ENCODE data around the gene RALGPS1.

Gene RALGPS1, protein sequence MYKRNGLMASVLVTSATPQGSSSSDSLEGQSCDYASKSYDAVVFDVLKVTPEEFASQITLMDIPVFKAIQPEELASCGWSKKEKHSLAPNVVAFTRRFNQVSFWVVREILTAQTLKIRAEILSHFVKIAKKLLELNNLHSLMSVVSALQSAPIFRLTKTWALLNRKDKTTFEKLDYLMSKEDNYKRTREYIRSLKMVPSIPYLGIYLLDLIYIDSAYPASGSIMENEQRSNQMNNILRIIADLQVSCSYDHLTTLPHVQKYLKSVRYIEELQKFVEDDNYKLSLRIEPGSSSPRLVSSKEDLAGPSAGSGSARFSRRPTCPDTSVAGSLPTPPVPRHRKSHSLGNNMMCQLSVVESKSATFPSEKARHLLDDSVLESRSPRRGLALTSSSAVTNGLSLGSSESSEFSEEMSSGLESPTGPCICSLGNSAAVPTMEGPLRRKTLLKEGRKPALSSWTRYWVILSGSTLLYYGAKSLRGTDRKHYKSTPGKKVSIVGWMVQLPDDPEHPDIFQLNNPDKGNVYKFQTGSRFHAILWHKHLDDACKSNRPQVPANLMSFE

DNA sequence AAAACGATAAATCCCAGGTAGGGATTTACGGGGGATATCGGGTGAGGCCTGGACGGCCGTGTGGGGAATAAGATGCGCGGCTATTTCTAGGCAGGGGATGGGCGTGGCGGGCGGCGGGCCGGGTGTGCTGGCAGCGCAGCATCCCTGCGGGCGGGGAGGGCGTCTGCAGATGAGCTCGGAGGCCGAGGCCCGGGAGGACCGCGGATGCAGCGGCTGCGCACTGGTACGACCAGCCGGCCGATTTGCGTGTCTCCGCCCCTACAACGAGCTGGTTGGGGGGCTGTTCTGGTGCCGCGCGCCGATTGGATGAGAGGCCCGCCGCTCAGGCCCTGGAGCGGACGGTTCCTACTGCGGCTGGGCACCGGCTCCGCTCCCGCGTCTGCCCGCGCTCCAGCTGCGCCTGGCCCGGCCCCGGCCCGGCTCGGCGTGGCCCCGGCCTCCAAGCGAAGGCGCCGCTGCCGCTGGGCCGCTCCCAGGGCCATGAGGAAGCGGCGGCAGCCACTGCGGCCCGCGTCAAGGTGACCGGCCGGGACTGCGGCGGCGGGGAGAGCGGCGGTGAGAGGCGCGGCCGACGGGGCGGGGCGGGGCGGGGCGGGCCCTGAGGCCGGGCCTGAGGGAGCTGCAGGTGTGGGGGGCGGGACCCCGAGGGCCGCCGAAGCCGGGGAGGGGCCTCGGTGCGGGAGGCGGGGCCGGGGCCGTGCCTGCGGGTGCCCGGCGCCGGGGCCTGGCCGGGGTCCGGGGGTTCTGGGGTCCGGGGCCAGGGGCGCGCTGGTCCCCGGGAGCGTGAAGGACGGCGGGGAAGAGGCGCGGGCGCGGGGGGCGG lies at the start of gene RALGPS1:
Gene RALGPS1 (plus strand): TSS at position 325 of the 823 bp plus-strand sequence. CDS start 47,508 bp downstream, outside the sequence.
- peak; percentile 87 to 89 for DNase-seq (ENCODE audit: extremely low read depth in 1 of 2, low read depth in 1 of 2)

GRCh38 chr9:126869368-126869767 lies 45.2 kb upstream of the RALGPS1 start:
- no peak for DNase-seq (ENCODE audit: extremely low read depth in 1 of 2, low read depth in 1 of 2)

GRCh38 chr9:126872516-126872915 lies 42.1 kb upstream of the RALGPS1 start:
- DNase-seq (ENCODE audit: extremely low read depth in 1 of 2, low read depth in 1 of 2), result no peak

DNA sequence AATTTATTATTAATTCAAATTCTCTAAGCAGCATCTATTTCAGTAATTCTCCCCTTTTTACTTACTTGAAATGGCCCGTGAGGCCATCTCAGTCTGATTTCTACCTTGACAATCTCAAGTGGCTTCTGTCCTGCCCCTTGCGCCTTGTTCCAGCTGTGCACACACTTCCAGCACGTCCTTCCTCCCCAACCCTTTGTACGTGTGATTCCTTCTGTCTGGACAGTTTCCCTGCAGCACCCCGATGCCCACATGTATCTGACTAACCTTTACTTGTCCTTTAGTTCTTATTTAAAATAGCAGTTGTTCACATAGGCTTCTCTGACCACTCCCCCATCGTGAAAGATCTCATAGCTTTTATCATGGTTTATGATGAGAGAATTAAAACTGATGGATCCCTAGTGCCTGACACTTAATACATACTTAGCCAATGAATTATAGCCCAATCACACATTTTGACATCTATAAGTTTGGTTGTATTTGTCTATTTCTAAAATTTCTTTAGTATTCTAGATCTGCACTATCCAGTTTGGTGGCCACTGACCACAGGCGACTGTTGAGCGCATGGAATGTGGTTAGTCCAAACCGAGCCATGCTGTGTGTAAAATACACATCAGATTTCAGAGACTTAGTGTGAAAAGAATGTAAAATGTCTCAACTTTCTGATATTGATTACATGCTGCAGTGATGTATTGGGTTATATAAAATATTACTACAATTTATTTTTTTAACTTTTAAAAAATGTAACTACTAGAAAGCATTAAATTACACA lies 39.9 kb upstream of the RALGPS1 start:
- DNase-seq (ENCODE audit: extremely low read depth in 1 of 2, low read depth in 1 of 2), result no peak

GRCh38 chr9:126875756-126876510 lies 38.6 kb upstream of the RALGPS1 start:
- no peak for DNase-seq (ENCODE audit: extremely low read depth in 1 of 2, low read depth in 1 of 2)

- no peak for DNase-seq (ENCODE audit: extremely low read depth in 1 of 2, low read depth in 1 of 2)
Observed at GRCh38 chr9:126876531-126876930, 38.1 kb upstream of the RALGPS1 start.

- DNase-seq (ENCODE audit: extremely low read depth in 1 of 2, low read depth in 1 of 2), result no peak
Observed at GRCh38 chr9:126877418-126877817, 37.2 kb upstream of the RALGPS1 start.

- no peak for DNase-seq (ENCODE audit: extremely low read depth in 1 of 2, low read depth in 1 of 2)
Observed at GRCh38 chr9:126879288-126879687, 35.3 kb upstream of the RALGPS1 start.

DNA sequence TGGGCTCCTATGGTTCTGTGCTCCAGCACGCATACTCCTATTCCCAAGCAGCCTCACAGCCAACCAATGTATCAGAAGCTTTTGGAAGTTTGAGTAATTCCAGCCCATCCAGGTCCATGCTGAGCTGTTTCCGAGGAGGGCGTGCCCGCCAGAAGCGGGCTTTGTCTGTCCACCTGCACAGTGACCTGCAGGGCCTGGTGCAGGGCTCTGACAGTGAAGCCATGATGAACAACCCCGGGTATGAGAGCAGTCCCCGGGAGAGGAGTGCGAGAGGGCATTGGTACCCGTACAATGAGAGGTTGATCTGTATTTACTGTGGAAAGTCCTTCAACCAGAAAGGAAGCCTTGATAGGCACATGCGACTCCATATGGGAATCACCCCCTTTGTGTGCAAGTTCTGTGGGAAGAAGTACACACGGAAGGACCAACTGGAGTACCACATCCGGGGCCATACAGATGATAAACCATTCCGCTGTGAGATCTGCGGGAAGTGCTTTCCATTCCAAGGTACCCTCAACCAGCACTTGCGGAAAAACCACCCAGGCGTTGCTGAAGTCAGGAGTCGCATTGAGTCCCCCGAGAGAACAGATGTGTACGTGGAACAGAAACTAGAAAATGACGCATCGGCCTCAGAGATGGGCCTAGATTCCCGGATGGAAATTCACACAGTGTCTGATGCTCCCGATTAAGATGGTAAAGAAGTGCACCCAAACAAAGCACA lies 34.2 kb upstream of the RALGPS1 start:
- no peak for DNase-seq (ENCODE audit: extremely low read depth in 1 of 2, low read depth in 1 of 2)

- no peak for DNase-seq (ENCODE audit: extremely low read depth in 1 of 2, low read depth in 1 of 2)
Observed at GRCh38 chr9:126880947-126881332, 33.6 kb upstream of the RALGPS1 start.

DNA sequence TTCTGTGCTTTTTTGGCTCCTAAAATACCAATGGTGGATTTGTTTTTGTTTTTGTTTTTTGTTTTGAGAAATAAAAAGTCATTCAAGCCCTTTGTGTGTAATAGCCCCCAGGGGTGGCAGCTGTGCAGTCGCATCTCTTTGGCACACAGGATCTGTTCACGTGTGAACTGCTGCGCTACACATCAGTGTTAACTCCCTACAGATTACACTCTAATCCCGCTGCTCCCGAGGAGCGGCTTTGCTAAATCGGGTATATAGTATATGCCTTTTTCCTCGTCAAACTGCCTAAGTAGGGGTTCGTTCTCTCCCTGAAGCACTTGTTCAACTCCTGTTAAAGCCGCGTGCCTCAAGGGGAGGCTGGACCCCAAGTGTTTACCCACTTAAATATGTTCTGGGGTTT lies 31.8 kb upstream of the RALGPS1 start:
- DNase-seq (ENCODE audit: extremely low read depth in 1 of 2, low read depth in 1 of 2), result no peak

GRCh38 chr9:126883636-126884035 lies 30.9 kb upstream of the RALGPS1 start:
- no peak for DNase-seq (ENCODE audit: extremely low read depth in 1 of 2, low read depth in 1 of 2)

DNA sequence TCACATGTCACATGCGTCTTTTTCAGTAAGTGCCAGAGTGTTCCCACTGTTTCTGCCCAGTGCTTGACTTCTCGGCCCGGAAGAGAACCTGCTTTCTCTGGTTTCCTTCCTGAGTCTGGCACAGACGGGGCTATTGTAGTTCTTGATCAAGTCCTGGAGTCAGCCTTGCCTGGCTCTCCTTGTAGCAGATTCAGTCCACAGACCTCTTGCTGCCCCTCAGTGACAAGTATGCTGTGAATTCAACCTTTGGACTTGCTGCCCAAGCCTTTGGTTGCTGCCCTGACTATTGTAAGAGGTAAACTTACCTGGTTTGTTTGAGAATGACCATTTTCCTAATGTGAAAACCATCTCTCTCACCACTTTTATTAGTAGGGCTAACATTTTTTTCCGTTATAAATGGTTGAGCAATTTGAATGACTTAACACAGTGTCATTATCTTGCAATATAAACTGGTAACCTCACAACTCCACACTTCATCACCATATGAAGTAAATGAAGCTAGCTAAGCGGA lies 29.4 kb upstream of the RALGPS1 start:
- no peak for DNase-seq (ENCODE audit: extremely low read depth in 1 of 2, low read depth in 1 of 2)

DNA sequence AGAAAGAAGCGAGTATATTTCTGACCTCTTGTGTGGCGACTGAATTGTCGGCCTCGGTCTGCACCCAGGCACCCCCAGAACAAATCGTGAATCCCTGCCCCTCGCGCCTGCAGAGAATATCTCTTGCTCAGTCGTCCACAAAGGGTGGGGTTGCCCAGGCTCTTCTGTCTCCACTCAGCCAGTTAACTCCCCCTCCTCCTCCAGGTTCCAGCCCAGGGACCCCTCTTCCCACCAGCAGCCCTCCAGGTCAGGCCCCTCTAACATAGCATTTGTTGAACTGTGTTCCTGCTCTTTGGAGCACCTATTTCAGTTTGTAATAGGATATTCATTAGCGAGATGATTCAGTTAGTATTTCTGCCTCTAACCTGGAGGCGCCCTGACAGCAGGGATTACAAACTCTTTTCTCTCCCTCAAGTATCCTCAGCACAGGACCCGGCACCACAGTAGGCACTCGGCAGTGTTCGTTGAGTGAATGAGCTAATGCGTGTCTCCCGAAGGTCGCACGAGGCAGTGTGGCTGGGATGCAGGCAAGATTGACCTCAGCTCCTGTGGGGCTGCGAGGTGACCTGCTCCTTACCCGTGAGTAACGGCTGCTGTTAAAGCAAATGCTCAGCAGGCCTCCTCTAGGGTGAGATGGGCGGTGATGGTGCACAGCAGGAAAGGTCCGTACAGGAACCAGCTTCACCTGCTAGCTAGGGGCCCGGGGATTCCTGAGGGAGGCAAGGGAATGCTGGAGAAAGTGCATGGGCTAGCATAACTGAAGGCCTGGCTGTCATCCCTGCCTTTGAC lies 28.4 kb upstream of the RALGPS1 start:
- no peak for DNase-seq (ENCODE audit: extremely low read depth in 1 of 2, low read depth in 1 of 2)

DNA sequence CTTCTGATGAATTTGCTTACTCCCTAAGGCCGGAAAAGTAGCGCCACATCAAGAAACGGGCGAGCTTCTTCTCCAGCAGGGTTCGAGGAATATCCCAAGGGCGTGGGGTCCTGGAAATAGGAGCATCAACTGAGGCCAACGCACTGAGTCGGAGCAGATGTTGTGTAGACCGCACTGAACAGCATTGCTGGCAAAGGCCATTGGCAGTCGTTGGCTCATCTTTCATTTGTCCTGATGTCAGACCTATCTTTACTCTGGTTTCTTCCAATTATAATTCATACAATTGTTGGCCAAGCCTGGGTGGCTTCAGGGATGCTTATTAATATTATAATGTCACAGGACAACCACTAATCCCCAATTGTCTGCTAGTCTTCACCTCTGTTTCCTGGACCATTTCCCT lies 27.7 kb upstream of the RALGPS1 start:
- no peak for DNase-seq (ENCODE audit: extremely low read depth in 1 of 2, low read depth in 1 of 2)

GRCh38 chr9:126891676-126892075 lies 22.9 kb upstream of the RALGPS1 start:
- DNase-seq (ENCODE audit: extremely low read depth in 1 of 2, low read depth in 1 of 2), result no peak

- DNase-seq (ENCODE audit: extremely low read depth in 1 of 2, low read depth in 1 of 2), result no peak
Observed at GRCh38 chr9:126893079-126893478, 21.5 kb upstream of the RALGPS1 start.

DNA sequence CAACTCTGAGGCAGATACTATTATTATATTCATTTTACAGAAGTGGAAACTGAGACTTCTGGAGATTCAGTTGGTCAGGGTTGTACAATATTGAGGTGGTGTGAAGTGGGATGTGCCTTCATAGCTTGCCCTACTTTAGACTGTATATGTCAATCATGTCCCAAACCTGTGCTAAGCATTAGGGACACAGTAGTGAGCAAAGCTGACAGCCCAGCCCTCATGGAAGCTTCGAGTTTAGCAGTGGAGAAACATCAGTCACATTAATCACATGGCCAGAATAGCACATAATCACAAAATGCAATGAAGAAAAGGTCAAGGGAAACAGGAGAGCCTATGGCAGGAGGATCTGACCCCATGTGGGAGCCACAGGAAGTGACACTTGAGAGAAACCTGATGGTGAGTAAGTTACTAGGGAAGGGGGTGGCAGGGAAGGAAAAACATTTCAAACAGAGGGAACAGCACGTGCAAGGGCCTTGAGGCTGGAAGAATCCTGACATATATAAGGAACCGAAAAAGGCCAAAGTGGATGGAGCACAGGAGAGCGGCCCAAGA lies 20.5 kb upstream of the RALGPS1 start:
- no peak for DNase-seq (ENCODE audit: extremely low read depth in 1 of 2, low read depth in 1 of 2)
